BJ (cell line): Measurements from ENCODE around the gene ATP1A1. TPM values are rescaled to one million over a fixed set of nuclear protein-coding genes. Genes with fewer than 3 reads are reported as not detected.
A peak's percentile ranks its signal among the peaks of the same experiment; 100 is the strongest.

Source experiments
- CTCF ChIA-PET: fragments of 350-600 bp; formaldehyde crosslinking; extraction: SDS; loops from one replicate; lab custom pipeline; 2021; ENCODE audit warnings: antibody characterized with exemption, inconsistent platforms; lab: Yijun Ruan, JAX
- POLR2A ChIA-PET: fragments of 300-600 bp; sonication (Branson Sonifier 250); formaldehyde crosslinking; extraction: SDS; loops from one replicate; lab custom pipeline; 2021; ENCODE audit warnings: antibody characterized with exemption; lab: Charles Lee
- DNase-seq: peaks from one replicate; pipeline ENCODE4 v3.0.0-alpha.2; 2011; ENCODE audit warnings: low read depth
- H3K27me3 ChIP-seq: 2 replicates; pipeline ENCODE4 v1.6.0; 2011; ENCODE audit warnings: low read length; ENCODE audit not compliant: control insufficient read depth, insufficient read depth
- H3K36me3 ChIP-seq: 2 replicates; pipeline ENCODE4 v1.5.1; 2011; ENCODE audit warnings: low read length; ENCODE audit not compliant: control insufficient read depth, insufficient read depth
- H3K4me3 ChIP-seq: 2 replicates; pipeline ENCODE4 v1.5.1; 2011; ENCODE audit warnings: low read depth, mild to moderate bottlenecking, control low read depth, low read length
- CTCF ChIP-seq: IDR thresholded peaks from 2 replicates; pipeline ENCODE4 v1.5.1; 2011; ENCODE audit warnings: low read depth, mild to moderate bottlenecking, control low read depth, inconsistent platforms, low read length, moderate library complexity; ENCODE audit not compliant: insufficient read depth
- polyA plus RNA-seq: library from polyadenylated mRNA; depleted of rRNA; stranded (reverse); fragments of >200 nt; gene quantifications from 2 replicates; pipeline ENCODE4 v1.2.3, GENCODE V29; 2011

ATP1A1 gene
- polyA plus RNA-seq, 1 experiment, result 392 TPM

- ChIA-PET POLR2A (no interaction called here), CTCF (interaction anchor here (0.8 to 2.0 kb wide), 3 partner anchors 10 to 228 kb away, joined by 3 to 5 read pairs (median 4); no protein-coding TSS in a partner anchor)
- H3K36me3 ChIP-seq, result no peaks in the 10 kb centered on the region
- DNase-seq, result no peak
- no peak for TF ChIP-seq CTCF
- peaks cover 10% of the 10 kb centered on the region for H3K27me3 ChIP-seq
- no peak overlapping the region for H3K4me3 ChIP-seq
These were observed 5.6 kb upstream of the ATP1A1 start for GRCh38 chr1:116367256-116367945.

GRCh38 chr1:116368241-116368640 is 4.8 kb upstream of the ATP1A1 start:
- Histone ChIP-seq H3K27me3 (peaks cover 10% of the 10 kb centered on the region), H3K4me3 (no peak overlapping the region), H3K36me3 (no peaks in the 10 kb centered on the region)
- no peak for TF ChIP-seq CTCF
- ChIA-PET POLR2A (no interaction called here), CTCF (interaction anchor here (2.0 kb wide), 1 partner anchor 117 kb away, joined by 4 read pairs; no protein-coding TSS in a partner anchor)
- no peak for DNase-seq

- Histone ChIP-seq H3K4me3 (no peak overlapping the region), H3K36me3 (no peaks in the 10 kb centered on the region), H3K27me3 (peaks cover 8% of the 10 kb centered on the region)
- ChIA-PET POLR2A (no interaction called here), CTCF (interaction anchor here (1.4 to 2.3 kb wide), 2 partner anchors 115 to 126 kb away, joined by 3 to 8 read pairs; no protein-coding TSS in a partner anchor)
- no peak for DNase-seq
- no peak for TF ChIP-seq CTCF
These were observed 2.9 kb upstream of the ATP1A1 start for GRCh38 chr1:116370181-116370580.

DNA sequence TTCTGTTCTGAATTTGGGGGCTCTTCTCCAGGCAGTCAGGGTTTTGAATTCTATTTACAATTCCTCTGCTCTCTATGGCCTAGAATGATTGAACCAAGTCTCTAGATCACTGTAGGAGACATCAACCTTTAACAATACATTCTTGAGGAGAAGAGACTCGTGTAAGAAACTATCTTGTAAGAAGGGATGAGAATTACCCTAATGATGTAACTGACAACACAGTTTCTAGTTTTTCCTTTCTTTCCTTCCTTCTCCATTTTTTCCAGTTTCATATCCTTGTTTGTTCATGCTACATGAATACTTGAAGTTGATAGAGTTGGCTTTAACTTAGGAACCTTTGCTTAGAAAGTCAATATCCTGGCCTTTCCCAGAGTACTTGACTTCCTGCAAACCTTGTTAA is 1.3 kb upstream of the ATP1A1 start:
- no peaks in the 10 kb centered on the region for H3K36me3 ChIP-seq
- peaks cover 5% of the 10 kb centered on the region for H3K27me3 ChIP-seq
- no peak for DNase-seq
- ChIA-PET CTCF (interaction anchor here (1.0 to 2.3 kb wide), 3 partner anchors 12 to 114 kb away, joined by 3 to 8 read pairs (median 4); no protein-coding TSS in a partner anchor), POLR2A (no interaction called here)
- H3K4me3 ChIP-seq, result no peak overlapping the region
- no peak for TF ChIP-seq CTCF

GRCh38 chr1:116372191-116372590 is 853 bp upstream of the ATP1A1 start:
- DNase-seq, result no peak
- ChIA-PET POLR2A (no interaction called here), CTCF (interaction anchor here (1.3 to 2.3 kb wide), 2 partner anchors 16 to 113 kb away, joined by 4 to 8 read pairs; no protein-coding TSS in a partner anchor)
- Histone ChIP-seq H3K27me3 (peaks cover 5% of the 10 kb centered on the region), H3K36me3 (no peaks in the 10 kb centered on the region), H3K4me3 (peak overlapping the region; percentile 94)
- no peak for TF ChIP-seq CTCF
